Measurements from ENCODE around the gene MRPL43.
A peak's percentile ranks its signal among the peaks of the same experiment; 100 is the strongest.
"Not testable (repeated sequence)": the region's sequence is repeated elsewhere in the genome, so short reads cannot be mapped to it uniquely, and the experiment has no call there.

The MRPL43 gene

GRCh38 chr10:100981178-100981772, 6.0 kb downstream of the MRPL43 start:
- DNase-seq = no peak

DNA sequence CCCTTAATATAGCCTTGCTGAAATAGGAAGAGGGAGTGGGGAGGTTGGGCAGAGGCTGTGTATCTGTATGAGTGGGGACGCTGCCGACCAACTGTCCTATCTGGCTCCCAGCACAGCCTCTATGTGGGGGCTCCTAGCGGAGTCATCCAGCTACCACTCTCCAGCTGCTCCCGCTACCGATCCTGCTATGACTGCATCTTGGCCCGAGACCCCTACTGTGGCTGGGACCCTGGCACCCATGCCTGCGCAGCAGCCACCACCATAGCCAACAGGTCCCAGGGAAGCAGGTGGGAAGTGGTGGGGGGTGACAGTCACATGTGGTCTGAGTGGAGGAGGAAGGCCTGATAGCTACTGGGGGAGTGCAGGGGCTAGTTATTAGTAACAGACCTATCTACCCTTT, 6.6 kb downstream of the MRPL43 start:
- DNase-seq = no peak

- DNase-seq = no peak
Observed at GRCh38 chr10:100980311-100980710, 7.0 kb downstream of the MRPL43 start.

GRCh38 chr10:100979791-100980272, 7.5 kb downstream of the MRPL43 start:
- DNase-seq = no peak

DNA sequence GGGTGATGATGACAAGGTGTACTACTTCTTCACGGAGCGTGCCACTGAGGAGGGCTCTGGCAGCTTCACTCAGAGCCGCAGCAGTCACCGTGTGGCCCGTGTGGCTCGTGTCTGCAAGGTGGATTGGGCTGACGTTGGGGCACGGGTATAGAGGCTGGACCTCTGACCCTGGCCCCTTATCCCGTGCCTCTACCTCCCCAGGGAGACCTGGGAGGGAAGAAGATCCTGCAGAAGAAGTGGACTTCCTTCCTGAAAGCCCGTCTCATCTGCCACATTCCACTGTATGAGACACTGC, 8.4 kb downstream of the MRPL43 start:
- no peak for DNase-seq

DNA sequence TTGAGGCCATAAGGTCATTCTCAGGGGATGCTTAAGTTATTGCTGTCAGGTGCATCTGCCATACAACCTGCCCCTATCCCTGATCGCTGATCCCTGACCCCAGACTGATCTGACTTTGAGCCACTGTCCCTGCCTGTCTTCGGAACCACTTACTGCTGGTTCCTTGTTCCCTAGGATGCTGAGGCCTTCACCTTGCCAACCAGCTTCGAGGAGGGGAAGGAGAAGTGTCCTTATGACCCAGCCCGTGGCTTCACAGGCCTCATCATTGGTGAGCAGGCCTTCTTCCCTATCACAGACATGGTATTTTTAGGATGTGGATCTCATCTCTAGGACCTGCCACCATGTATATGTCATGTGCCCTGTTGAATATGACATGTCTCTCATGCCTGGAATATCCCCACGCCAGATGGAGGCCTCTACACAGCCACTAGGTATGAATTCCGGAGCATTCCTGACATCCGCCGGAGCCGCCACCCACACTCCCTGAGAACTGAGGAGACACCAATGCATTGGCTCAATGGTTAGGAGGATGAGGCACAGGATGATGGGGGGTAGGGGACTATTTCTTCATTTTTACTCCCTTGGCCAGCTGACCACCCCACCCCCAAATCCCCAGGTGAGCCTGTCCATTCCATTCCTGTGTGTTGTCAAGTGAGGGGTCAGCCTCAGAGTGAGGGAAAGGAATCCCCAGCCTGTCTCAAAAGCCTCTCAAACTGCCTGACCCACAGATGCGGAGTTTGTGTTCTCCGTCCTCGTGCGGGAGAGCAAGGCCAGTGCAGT, 9.0 kb downstream of the MRPL43 start:
- no peak for DNase-seq

GRCh38 chr10:100977436-100977835, 9.9 kb downstream of the MRPL43 start:
- no peak for DNase-seq

- DNase-seq = no peak
Observed at GRCh38 chr10:100976906-100977305, 10.4 kb downstream of the MRPL43 start.

- not testable (repeated sequence) for DNase-seq
Observed at GRCh38 chr10:100975397-100975796, 11.9 kb downstream of the MRPL43 start.

DNA sequence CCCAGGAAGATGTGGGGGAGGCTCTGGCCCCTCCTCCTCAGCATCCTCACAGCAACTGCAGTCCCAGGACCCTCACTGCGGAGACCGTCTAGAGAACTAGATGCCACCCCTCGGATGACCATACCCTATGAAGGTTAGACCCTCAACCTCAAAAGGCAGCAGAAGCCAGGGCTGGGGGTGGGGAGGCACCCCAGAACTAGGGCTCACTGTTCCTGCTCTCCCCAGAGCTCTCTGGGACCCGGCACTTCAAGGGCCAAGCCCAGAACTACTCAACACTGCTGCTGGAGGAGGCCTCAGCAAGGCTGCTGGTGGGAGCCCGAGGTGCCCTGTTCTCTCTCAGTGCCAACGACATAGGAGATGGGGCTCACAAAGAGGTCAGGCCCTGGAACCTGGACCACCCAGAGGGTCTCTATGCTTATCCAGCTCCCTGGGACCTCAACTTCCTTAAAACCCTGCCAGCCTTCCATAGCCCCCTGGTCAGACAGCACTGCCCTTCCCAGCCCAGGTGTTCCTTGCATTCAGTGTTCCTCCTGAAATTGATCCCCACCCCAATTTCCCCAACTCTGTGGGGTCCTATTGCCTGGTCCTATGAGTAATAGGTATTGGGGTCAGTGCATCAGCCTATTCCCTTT, 14.3 kb downstream of the MRPL43 start:
- DNase-seq = no peak

GRCh38 chr10:100972115-100972903, 15.0 kb downstream of the MRPL43 start:
- no peak for DNase-seq

DNA sequence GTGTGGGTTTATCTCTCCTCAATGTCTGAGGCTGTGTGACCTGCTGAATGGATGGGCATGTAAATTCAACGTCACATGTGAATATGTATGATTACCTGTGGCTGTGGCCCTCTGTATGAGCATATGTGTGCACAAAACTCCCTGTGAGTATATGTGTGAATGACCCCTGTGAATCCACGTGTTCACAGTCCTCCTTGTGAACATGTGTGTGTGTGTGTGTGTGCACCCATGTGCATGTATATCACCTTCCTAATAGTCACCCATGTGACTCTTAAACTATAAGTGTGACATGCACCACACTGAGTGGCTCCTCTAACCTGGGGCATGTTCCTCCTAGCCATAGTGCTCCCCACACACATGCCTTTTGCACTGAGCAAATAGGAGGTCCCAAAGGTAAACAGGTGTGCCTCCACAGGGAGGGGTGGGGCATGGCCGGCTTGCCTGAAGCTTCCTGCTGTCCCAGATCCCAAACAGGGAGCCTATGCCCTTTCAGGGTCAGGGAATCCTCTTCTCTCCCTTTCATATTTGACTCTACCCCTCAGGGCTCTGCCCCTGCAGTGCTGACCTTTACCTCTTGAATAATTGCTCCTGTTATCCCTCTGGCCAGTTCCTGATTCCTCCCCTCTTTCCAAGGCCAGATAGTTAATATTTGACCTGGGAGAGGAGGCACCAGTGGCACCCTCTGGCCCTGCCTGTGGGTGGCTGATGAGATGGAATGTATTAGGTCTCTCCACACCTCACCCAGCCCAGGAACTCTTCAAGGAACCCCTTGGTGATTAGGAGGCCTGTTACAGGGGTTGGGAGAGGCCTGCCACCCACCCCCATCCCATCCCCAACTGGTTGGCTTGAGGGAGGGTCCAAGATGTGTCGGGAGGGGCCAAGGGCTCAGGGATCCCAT, 16.1 kb downstream of the MRPL43 start:
- no peak for DNase-seq

- DNase-seq = no peak
Observed at GRCh38 chr10:100970076-100970913, 17.0 kb downstream of the MRPL43 start.

GRCh38 chr10:100969187-100970075, 17.9 kb downstream of the MRPL43 start, which contains the start of gene SEMA4G:
SEMA4G (plus strand) TSS chr10:100969504; CDS start chr10:100972913, 3,409 bp downstream.
- DNase-seq = peak; percentile 36

- DNase-seq = no peak
Observed at GRCh38 chr10:100968863-100969186, 18.5 kb downstream of the MRPL43 start.

GRCh38 chr10:100968062-100968736, 19.1 kb downstream of the MRPL43 start:
- no peak for DNase-seq

DNA sequence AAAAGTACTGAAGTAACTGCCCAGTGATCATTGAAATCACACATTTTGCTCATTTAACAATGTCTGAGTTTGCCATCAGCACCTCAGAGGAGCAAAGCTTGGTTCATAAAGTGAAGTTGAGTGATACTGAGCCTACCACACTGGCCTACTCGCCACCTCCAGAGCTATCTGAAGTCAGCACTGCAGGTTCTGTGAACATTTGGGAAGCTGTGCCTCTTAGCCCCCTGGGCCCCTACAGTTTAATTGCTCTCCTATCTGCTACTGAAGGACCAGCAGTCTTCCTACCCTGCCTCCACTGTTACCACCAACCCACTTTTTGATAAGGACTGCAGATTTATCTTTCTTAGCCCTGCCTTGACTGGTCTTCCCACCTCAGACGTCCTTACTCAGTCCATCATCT, 20.0 kb downstream of the MRPL43 start:
- DNase-seq = no peak

DNA sequence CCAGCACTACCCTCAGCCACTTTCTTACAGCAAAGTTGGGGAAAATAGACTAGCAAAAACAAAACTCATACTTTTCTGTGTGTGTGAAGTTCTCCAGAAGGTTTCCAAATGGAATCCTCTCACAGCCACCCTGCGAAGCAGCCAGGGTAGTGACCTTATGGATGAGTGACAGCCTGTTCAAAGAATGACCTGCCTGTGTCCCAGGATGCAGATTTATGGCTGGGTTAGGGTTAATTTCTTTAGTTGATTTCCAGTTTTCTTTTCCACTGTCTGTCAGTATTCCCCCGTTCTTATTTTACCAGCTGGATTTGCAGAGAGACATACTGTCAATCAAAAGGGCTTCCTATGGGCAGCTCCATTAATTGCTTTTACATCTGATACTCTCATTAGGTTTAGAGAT, 20.4 kb downstream of the MRPL43 start:
- no peak for DNase-seq

GRCh38 chr10:100965820-100966219, 21.5 kb downstream of the MRPL43 start:
- no peak for DNase-seq

DNA sequence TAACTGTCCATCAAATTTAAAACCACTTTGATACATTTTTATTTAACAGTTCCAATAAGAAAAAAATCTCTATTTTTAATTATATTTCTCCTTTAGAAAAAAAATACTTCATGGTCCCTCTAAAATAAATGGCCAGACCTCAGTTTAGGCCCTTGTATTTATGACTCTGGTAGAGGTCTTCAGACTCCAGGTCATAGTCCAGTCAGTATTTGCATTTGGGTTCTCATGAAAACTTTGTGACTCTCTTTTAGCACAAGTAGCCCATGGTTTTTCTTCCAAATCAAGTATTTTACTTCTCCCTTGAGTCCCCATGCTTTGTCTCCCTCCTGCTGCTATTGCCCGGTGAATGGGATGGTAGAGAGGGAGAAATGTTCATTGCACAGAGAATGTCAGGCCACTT, 23.5 kb downstream of the MRPL43 start:
- DNase-seq = no peak

All from stimulated activated CD4-positive, alpha-beta T cell treated with anti-CD3 and anti-CD28 coated beads, Interleukin-12 subunit alpha, Interleukin-12 subunit beta, amount 100 ng/mL, for 4 hours (primary cell).